Sigmoid colon (tissue), 7 donors: ENCODE measurements around the gene FOXI2. TPM values are rescaled to one million over a fixed set of nuclear protein-coding genes. Genes with fewer than 3 reads are reported as not detected.

Experiments
- DNase-seq: peaks from one replicate; pipeline ENCODE4 v3.0.0-alpha.2; 2019
- H3K27ac ChIP-seq, 4 donors: fragments of 200-600 bp; sonication (generic); one replicate each; pipeline ENCODE4 v1.5.1; 2016 to 2019; ENCODE audit warnings: mild to moderate bottlenecking in 1 of 4
- H3K27me3 ChIP-seq, 3 donors: fragments of 200-600 bp; sonication (generic); one replicate each; pipeline ENCODE4 v1.5.1; 2019; ENCODE audit warnings: mild to moderate bottlenecking in 1 of 3
- H3K36me3 ChIP-seq, 4 donors: fragments of 200-600 bp; sonication (generic); one replicate each; pipeline ENCODE4 v1.5.1; 2016 to 2019
- H3K4me1 ChIP-seq, 4 donors: fragments of 200-600 bp; sonication (generic); one replicate each; pipeline ENCODE4 v1.5.1; 2017 to 2019
- H3K4me3 ChIP-seq, 4 donors: fragments of 200-600 bp; sonication (generic); one replicate each; pipeline ENCODE4 v1.5.1; 2017 to 2019; ENCODE audit warnings: mild to moderate bottlenecking in 2 of 4, moderate library complexity in 1 of 4
- H3K9me3 ChIP-seq, 4 donors: fragments of 200-600 bp in 3 of 4; sonication (generic) in 3 of 4; one replicate each; pipeline versions ENCODE4 v1.5.1 to v1.6.1; 2013 to 2019
- EP300 ChIP-seq, 4 donors: sonication (generic); formaldehyde crosslinking; IDR thresholded peaks; one replicate each; pipeline ENCODE4 v1.6.1; 2017; ENCODE audit warnings: antibody characterized with exemption in 4 of 4
- POLR2A ChIP-seq, 2 donors: fragments of 450-650 bp; IDR thresholded peaks; one replicate each; pipeline ENCODE4 v1.6.1; 2016; ENCODE audit warnings: antibody characterized with exemption in 2 of 2, mild to moderate bottlenecking in 2 of 2, moderate library complexity in 2 of 2
- POLR2AphosphoS5 ChIP-seq, 4 donors: sonication (generic); formaldehyde crosslinking; IDR thresholded peaks; one replicate each; pipeline ENCODE4 v1.6.1; 2017; ENCODE audit warnings: antibody characterized with exemption in 4 of 4
- WGBS, 2 donors: extraction: QIAGEN DNeasy Blood & Tissue Kit; methylation state at CpG; one replicate each; pipeline ENCODE4 v1.1.7; 2013; 5-methylcytosine and 5-hydroxymethylcytosine counted together
- intact Hi-C: fragments of 100-400 bp; cut with DNase I; formaldehyde crosslinking; loops from one replicate; pipeline ENCODE4 v1.15.1; 2023
- polyA plus RNA-seq, 3 donors: library from polyadenylated mRNA; stranded (reverse); fragments of 200-250 nt; gene quantifications; one replicate each; pipeline ENCODE4 v1.2.3, GENCODE V29; 2013
- total RNA-seq, 4 donors: library from RNA; depleted of rRNA; stranded (reverse); fragments of >200 nt; gene quantifications; one replicate each; pipeline ENCODE4 v1.1.0, GENCODE V29; 2016
- TF ChIP-seq, protein P1 (sequence below), 4 experiments: fragments of 450-650 bp in 3 of 4; fragments of 200-600 bp in 1 of 4; IDR thresholded peaks; one replicate each; pipeline ENCODE4 v1.5.1; 2016 to 2019; ENCODE audit warnings: antibody characterized with exemption in 4 of 4, mild to moderate bottlenecking in 3 of 4, moderate library complexity in 2 of 4
- donor health status: healthy with polysubstance abuse.
- donor health status: Bipolar disorder and iron deficiency.
- donor health status: healthy.

The FOXI2 gene
- total and polyA plus RNA-seq, 7 donors, result 0.15 to 0.36 TPM; not detected in 5

- 18 to 49% methylated on average over 10 of the region's 10 CpGs for WGBS, 2 donors
- TF ChIP-seq POLR2A (IDR thresholded peaks at IDR 0.05) (no peak), EP300 (IDR thresholded peaks at IDR 0.05) (no peak)
- TF ChIP-seq, protein P1, sequence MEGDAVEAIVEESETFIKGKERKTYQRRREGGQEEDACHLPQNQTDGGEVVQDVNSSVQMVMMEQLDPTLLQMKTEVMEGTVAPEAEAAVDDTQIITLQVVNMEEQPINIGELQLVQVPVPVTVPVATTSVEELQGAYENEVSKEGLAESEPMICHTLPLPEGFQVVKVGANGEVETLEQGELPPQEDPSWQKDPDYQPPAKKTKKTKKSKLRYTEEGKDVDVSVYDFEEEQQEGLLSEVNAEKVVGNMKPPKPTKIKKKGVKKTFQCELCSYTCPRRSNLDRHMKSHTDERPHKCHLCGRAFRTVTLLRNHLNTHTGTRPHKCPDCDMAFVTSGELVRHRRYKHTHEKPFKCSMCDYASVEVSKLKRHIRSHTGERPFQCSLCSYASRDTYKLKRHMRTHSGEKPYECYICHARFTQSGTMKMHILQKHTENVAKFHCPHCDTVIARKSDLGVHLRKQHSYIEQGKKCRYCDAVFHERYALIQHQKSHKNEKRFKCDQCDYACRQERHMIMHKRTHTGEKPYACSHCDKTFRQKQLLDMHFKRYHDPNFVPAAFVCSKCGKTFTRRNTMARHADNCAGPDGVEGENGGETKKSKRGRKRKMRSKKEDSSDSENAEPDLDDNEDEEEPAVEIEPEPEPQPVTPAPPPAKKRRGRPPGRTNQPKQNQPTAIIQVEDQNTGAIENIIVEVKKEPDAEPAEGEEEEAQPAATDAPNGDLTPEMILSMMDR (IDR thresholded peaks at IDR 0.05), result no peak
- Histone ChIP-seq H3K4me3 (no peak overlapping the region), H3K9me3 (no peaks in the 10 kb centered on the region), H3K27me3 (no peaks in the 10 kb centered on the region), H3K27ac (no peak overlapping the region), H3K36me3 (no peaks in the 10 kb centered on the region), H3K4me1 (no peaks in the 10 kb centered on the region)
- intact Hi-C loops, result no loop called here
- DNase-seq, result no peak
These were observed 38.0 kb downstream of the FOXI2 start for GRCh38 chr10:127774766-127775559.

DNA sequence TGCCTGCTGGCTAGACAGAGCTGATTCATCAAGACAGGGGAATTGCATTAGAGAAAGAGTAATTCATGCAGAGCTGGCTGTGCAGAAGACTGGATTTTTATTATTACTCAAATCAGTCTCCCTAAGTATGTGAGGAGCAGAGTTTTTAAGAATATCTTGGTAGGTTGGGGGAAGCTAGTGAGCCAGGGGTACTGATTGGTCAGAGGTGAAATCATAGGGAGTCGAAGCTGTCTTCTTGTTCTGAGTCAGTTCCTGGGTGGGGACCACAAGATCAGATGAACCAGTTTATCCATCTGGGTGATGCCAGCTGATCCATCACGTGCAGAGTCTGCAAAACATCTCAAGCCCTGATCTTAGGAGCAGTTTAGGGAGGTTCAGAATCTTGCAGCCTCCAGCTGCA lies 39.8 kb downstream of the FOXI2 start:
- TF ChIP-seq, protein P1 (IDR thresholded peaks at IDR 0.05), result no peak
- TF ChIP-seq POLR2AphosphoS5 (IDR thresholded peaks at IDR 0.05) (no peak), POLR2A (IDR thresholded peaks at IDR 0.05) (no peak), EP300 (IDR thresholded peaks at IDR 0.05) (no peak)
- WGBS, 2 donors, result 45 to 62% methylated on average over 2 of the region's 2 CpGs
- no peak for DNase-seq
- no peaks in the 10 kb centered on the region for H3K4me1 ChIP-seq
- intact Hi-C loops, result no loop called here
- no peak overlapping the region for H3K27ac ChIP-seq
- H3K36me3 ChIP-seq, result no peaks in the 10 kb centered on the region
- no peak overlapping the region for H3K4me3 ChIP-seq
- no peaks in the 10 kb centered on the region for H3K9me3 ChIP-seq
- no peaks in the 10 kb centered on the region for H3K27me3 ChIP-seq

DNA sequence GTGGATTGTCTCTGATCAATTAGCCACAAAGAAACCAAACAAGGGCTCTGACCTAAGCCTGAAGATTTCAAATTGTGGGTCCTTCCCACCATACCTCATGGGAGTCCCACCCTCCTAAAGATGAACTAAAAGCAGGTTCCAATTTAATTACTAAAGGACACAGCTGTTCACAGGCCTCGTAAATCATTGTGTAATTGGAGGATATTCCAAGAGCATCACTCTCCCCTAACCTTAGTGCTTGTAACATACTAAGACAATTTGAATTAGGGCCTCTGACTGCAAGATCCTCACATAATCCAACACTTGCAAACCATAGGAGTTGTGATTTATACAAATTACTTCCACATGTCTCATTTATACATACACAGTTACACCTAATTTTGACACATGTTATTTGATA lies 44.4 kb downstream of the FOXI2 start:
- Histone ChIP-seq H3K27ac (no peak overlapping the region), H3K27me3 (no peaks in the 10 kb centered on the region), H3K4me1 (no peaks in the 10 kb centered on the region), H3K9me3 (no peaks in the 10 kb centered on the region), H3K4me3 (no peak overlapping the region), H3K36me3 (no peaks in the 10 kb centered on the region)
- intact Hi-C loops, result no loop called here
- WGBS, 2 donors, result 49 to 70% methylated on average over 1 of the region's 1 CpG
- TF ChIP-seq EP300 (IDR thresholded peaks at IDR 0.05), result no peak
- DNase-seq, result no peak

DNA sequence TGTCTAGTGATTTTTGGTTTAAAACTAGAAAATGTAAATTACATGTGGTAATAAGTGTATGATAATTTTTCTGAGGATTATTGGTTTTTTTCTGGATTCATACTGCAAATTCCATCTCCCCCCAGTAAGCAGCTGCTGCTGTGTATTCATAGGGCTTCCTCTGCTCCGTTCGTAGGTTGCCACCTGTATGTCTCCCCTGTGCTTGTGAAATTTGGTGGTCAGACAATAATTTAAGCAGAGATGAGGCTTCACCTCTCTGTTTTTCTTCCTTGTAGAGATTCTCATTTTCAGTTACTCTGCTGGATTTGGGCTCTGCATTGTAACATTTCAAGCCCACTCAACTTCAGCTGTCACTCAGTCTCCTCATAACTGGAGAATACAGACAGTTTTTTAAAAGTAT lies 50.9 kb downstream of the FOXI2 start:
- Histone ChIP-seq H3K4me1 (no peaks in the 10 kb centered on the region), H3K36me3 (no peaks in the 10 kb centered on the region), H3K9me3 (no peaks in the 10 kb centered on the region), H3K27me3 (no peaks in the 10 kb centered on the region), H3K4me3 (no peak overlapping the region), H3K27ac (no peak overlapping the region)
- WGBS, 2 donors, result 89 to 93% methylated on average over 2 of the region's 2 CpGs
- no peak for DNase-seq
- TF ChIP-seq, protein P1 (IDR thresholded peaks at IDR 0.05), result no peak
- TF ChIP-seq POLR2A (IDR thresholded peaks at IDR 0.05) (no peak), POLR2AphosphoS5 (IDR thresholded peaks at IDR 0.05) (no peak), EP300 (IDR thresholded peaks at IDR 0.05) (no peak)
- intact Hi-C loops, result no loop called here

DNA sequence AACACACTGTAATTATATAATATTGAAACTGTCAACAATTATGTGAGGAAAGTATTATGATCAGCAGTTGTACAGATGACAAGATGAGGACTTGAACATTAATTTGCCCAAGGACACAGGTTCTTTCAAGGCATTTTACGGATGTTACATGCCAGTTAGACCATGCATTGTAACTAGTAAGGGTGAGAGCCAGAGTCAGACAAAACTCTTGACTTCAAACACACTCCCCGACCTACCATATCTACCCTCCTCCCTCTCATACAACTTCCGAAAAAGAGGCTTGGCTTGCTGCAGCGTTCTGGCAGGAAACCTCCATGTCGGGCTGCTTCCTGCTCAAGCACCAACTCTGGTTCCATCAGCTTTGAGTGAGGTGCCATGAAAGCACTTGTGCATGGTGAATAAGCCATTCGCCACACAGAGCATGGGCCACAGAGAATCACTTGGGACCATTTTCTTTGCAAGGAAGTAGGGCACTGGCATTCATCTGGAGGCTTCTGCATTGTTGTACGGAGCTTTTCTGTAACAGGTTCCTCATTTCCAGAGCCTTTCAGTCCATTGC lies 53.2 kb downstream of the FOXI2 start:
- TF ChIP-seq POLR2AphosphoS5 (IDR thresholded peaks at IDR 0.05) (no peak), EP300 (IDR thresholded peaks at IDR 0.05) (no peak), POLR2A (IDR thresholded peaks at IDR 0.05) (no peak)
- TF ChIP-seq, protein P1 (IDR thresholded peaks at IDR 0.05), result no peak
- Histone ChIP-seq H3K27ac (no peak overlapping the region), H3K4me3 (no peak overlapping the region), H3K36me3 (no peaks in the 10 kb centered on the region), H3K27me3 (no peaks in the 10 kb centered on the region), H3K4me1 (no peaks in the 10 kb centered on the region), H3K9me3 (no peaks in the 10 kb centered on the region)
- 39 to 62% methylated on average over 7 of the region's 7 CpGs for WGBS, 2 donors
- no peak for DNase-seq
- intact Hi-C loops, result no loop called here

Other genes starting within 250 kb of the FOXI2 start
- not detected for gene NPS, start 187.9 kb upstream of the FOXI2 start, total RNA-seq
- not detected for gene NPS, start 187.9 kb upstream of the FOXI2 start, polyA plus RNA-seq
- not detected for gene CLRN3, start 155.8 kb downstream of the FOXI2 start, total RNA-seq
- gene CLRN3, start 155.8 kb downstream of the FOXI2 start, polyA plus RNA-seq, result 10 to 100 TPM; 37.8 to 88.9 (median 56.2) TPM
- 10 to 100 TPM; 10.7 to 17.9 (median 13.8) TPM for gene PTPRE, start 169.9 kb downstream of the FOXI2 start, total RNA-seq
- gene PTPRE, start 169.9 kb downstream of the FOXI2 start, polyA plus RNA-seq, result 10 to 100 TPM in 1 of 3 donors, 1 to 10 TPM in 2; 4.2 to 11.9 (median 5.1) TPM